Measurements from ENCODE around the gene ASCC1. TPM values are rescaled to one million over a fixed set of nuclear protein-coding genes. Genes with fewer than 3 reads are reported as not detected.
"Not testable (repeated sequence)": the region's sequence is repeated elsewhere in the genome, so short reads cannot be mapped to it uniquely, and the experiment has no call there.

Gene ASCC1
- polyA plus RNA-seq, 1 donor: 22.8 TPM

GRCh38 chr10:72124381-72124780 is 91.7 kb downstream of the ASCC1 start:
- DNase-seq: no peak

GRCh38 chr10:72123616-72124015 is 92.5 kb downstream of the ASCC1 start:
- no peak for DNase-seq

- no peak for DNase-seq
Measured at GRCh38 chr10:72122221-72122620, 93.9 kb downstream of the ASCC1 start.

- DNase-seq: no peak
Measured at GRCh38 chr10:72121389-72121788, 94.7 kb downstream of the ASCC1 start.

- no peak for DNase-seq
Measured at GRCh38 chr10:72116372-72116771, 99.7 kb downstream of the ASCC1 start.

GRCh38 chr10:72114706-72115450 is 101.2 kb downstream of the ASCC1 start:
- DNase-seq: peak; percentile 62

- no peak for DNase-seq
Measured at GRCh38 chr10:72110673-72111401, 105.2 kb downstream of the ASCC1 start.

GRCh38 chr10:72109636-72110157 is 106.4 kb downstream of the ASCC1 start:
- no peak for DNase-seq

GRCh38 chr10:72108830-72109635 is 107.0 kb downstream of the ASCC1 start:
- no peak for DNase-seq

GRCh38 chr10:72108004-72108370 is 108.1 kb downstream of the ASCC1 start:
- DNase-seq: not testable (repeated sequence)

- no peak for DNase-seq
Measured at GRCh38 chr10:72107325-72108003, 108.6 kb downstream of the ASCC1 start.

GRCh38 chr10:72106896-72107295 is 109.2 kb downstream of the ASCC1 start:
- no peak for DNase-seq

GRCh38 chr10:72106154-72106849 is 109.8 kb downstream of the ASCC1 start:
- DNase-seq: no peak

- no peak for DNase-seq
Measured at GRCh38 chr10:72105710-72106109, 110.4 kb downstream of the ASCC1 start.

GRCh38 chr10:72105098-72105475 is 111.0 kb downstream of the ASCC1 start:
- DNase-seq: no peak

- DNase-seq: no peak
Measured at GRCh38 chr10:72104472-72105097, 111.5 kb downstream of the ASCC1 start.

GRCh38 chr10:72099600-72099921 is 116.5 kb downstream of the ASCC1 start:
- DNase-seq: no peak

- no peak for DNase-seq
Measured at GRCh38 chr10:72098836-72099599, 117.1 kb downstream of the ASCC1 start.

GRCh38 chr10:72098301-72098835 is 117.7 kb downstream of the ASCC1 start:
- no peak for DNase-seq

Measured in hindlimb muscle (tissue), 1 donor.